GM19043 (cell line): ENCODE measurements around the gene ZDHHC14.
A peak's percentile ranks its signal among the peaks of the same experiment; 100 is the strongest.

ENCODE experiments used
- ATAC-seq: cut with Tn5 transposase; IDR thresholded peaks from one replicate; pipeline ENCODE4 v1.9.1; 2021; ENCODE audit warnings: low read depth; ENCODE audit not compliant: unreplicated experiment

ZDHHC14 gene

GRCh38 chr6:157630463-157631080, 249.6 kb downstream of the ZDHHC14 start:
- no peak for ATAC-seq

GRCh38 chr6:157631412-157631811, 250.4 kb downstream of the ZDHHC14 start:
- ATAC-seq, result no peak

GRCh38 chr6:157631838-157632614, 251.0 kb downstream of the ZDHHC14 start:
- no peak for ATAC-seq

- no peak for ATAC-seq
These were observed 251.8 kb downstream of the ZDHHC14 start for GRCh38 chr6:157632821-157633220.

GRCh38 chr6:157634546-157634945, 253.6 kb downstream of the ZDHHC14 start:
- no peak for ATAC-seq

- ATAC-seq, result no peak
These were observed 254.6 kb downstream of the ZDHHC14 start for GRCh38 chr6:157635388-157636244.

GRCh38 chr6:157637516-157637915, 256.5 kb downstream of the ZDHHC14 start:
- no peak for ATAC-seq

- ATAC-seq, result no peak
These were observed 257.1 kb downstream of the ZDHHC14 start for GRCh38 chr6:157637941-157638662.

- no peak for ATAC-seq
These were observed 257.8 kb downstream of the ZDHHC14 start for GRCh38 chr6:157638779-157639178.

GRCh38 chr6:157640746-157641451, 259.9 kb downstream of the ZDHHC14 start:
- no peak for ATAC-seq

- ATAC-seq, result no peak
These were observed 260.8 kb downstream of the ZDHHC14 start for GRCh38 chr6:157641837-157642236.

GRCh38 chr6:157642736-157643135, 261.7 kb downstream of the ZDHHC14 start:
- no peak for ATAC-seq

- ATAC-seq, result no peak
These were observed 263.2 kb downstream of the ZDHHC14 start for GRCh38 chr6:157644043-157644810.

- no peak for ATAC-seq
These were observed 264.3 kb downstream of the ZDHHC14 start for GRCh38 chr6:157645201-157645795.

- ATAC-seq, result no peak
These were observed 265.0 kb downstream of the ZDHHC14 start for GRCh38 chr6:157646012-157646411.

GRCh38 chr6:157647261-157647915, 266.4 kb downstream of the ZDHHC14 start:
- ATAC-seq, result peak; percentile 65

- ATAC-seq, result no peak
These were observed 267.6 kb downstream of the ZDHHC14 start for GRCh38 chr6:157648561-157648960.
